Thyroid gland (tissue), 4 donors: Measurements from ENCODE around the gene CDK5R1.

Experiments used
- CTCF ChIP-seq, 6 experiments: fragments of 200-600 bp in 3 of 6; fragments of 450-650 bp in 3 of 6; sonication (generic) in 3 of 6; IDR thresholded peaks; one replicate each; pipeline ENCODE4 v1.5.1; 2016 to 2019; ENCODE audit warnings: antibody characterized with exemption in 6 of 6, mild to moderate bottlenecking in 2 of 6, inconsistent platforms in 1 of 6, moderate library complexity in 1 of 6
- POLR2A ChIP-seq, 2 donors: fragments of 450-650 bp; IDR thresholded peaks; one replicate each; pipeline ENCODE4 v1.6.1; 2017; ENCODE audit warnings: antibody characterized with exemption in 2 of 2, mild to moderate bottlenecking in 2 of 2, moderate library complexity in 1 of 2

DNA sequence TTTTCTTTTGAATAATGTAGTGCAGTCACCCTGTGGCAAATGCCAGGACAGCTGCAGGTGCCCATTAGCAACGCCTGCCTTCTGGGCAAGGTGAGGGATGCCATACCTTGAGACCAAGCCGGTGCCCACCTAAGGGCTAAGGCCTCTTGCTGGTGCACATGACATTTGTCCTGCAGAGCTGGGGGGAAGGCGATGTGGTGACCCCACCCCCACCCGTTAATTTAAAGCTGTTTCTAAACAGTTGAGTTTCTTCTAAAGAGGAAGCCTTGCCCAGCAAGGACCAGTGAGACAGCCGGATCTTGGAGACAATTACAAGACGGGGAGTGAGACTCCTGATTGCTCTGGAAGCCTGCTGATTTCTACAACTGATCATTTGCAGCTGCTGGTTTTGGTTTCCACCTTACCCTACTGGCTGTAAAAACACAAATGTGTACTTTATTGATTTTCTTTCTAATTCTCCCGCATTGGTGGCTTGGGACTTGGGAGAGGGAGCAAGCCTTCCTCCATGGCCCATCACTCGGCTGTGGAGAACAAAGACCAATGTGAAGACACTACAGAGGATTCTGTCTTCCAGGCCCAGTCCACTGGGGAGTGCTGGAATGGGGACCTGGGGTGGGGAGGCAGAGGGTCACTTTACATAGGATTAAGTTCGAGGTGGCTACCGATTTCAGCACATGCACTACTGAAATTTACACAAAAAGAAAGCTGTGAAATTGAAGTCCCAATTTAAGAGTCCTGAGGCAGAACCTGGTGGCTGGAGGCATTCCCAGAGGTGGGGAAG, 2.7 kb downstream of the CDK5R1 start:
- TF ChIP-seq CTCF (IDR thresholded peaks at IDR 0.05) (no peak), POLR2A (IDR thresholded peaks at IDR 0.05) (no peak)
